Measurements from ENCODE around the gene CADPS2. TPM values are rescaled to one million over a fixed set of nuclear protein-coding genes. Genes with fewer than 3 reads are reported as not detected.

Gene CADPS2
- total RNA-seq, 1 donor from 2014 or later = 10.1 TPM

GRCh38 chr7:122329145-122329802 lies 557.0 kb downstream of the CADPS2 start:
- no peak for DNase-seq (ENCODE audit: extremely low spot score, unreplicated experiment)
- Mint-ChIP-seq H3K36me3 (no peaks in the 10 kb centered on the region), H3K9me3 (no peaks in the 10 kb centered on the region), H3K4me1 (ENCODE audit: unreplicated experiment) (no peaks in the 10 kb centered on the region), H3K27ac (no peak overlapping the region), H3K4me3 (no peak overlapping the region), H3K27me3 (peaks cover 51% of the 10 kb centered on the region)
- TF ChIP-seq, protein P1, sequence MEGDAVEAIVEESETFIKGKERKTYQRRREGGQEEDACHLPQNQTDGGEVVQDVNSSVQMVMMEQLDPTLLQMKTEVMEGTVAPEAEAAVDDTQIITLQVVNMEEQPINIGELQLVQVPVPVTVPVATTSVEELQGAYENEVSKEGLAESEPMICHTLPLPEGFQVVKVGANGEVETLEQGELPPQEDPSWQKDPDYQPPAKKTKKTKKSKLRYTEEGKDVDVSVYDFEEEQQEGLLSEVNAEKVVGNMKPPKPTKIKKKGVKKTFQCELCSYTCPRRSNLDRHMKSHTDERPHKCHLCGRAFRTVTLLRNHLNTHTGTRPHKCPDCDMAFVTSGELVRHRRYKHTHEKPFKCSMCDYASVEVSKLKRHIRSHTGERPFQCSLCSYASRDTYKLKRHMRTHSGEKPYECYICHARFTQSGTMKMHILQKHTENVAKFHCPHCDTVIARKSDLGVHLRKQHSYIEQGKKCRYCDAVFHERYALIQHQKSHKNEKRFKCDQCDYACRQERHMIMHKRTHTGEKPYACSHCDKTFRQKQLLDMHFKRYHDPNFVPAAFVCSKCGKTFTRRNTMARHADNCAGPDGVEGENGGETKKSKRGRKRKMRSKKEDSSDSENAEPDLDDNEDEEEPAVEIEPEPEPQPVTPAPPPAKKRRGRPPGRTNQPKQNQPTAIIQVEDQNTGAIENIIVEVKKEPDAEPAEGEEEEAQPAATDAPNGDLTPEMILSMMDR (conservative IDR thresholded peaks at IDR 0.05) = no peak

GRCh38 chr7:122327969-122328368 lies 558.3 kb downstream of the CADPS2 start:
- no peaks in the 10 kb centered on the region for H3K36me3 Mint-ChIP-seq
- H3K9me3 Mint-ChIP-seq = no peaks in the 10 kb centered on the region
- no peak overlapping the region for H3K27ac Mint-ChIP-seq
- H3K4me3 Mint-ChIP-seq = no peak overlapping the region
- no peaks in the 10 kb centered on the region for H3K4me1 Mint-ChIP-seq (ENCODE audit: unreplicated experiment)
- TF ChIP-seq, protein P1 (conservative IDR thresholded peaks at IDR 0.05) = no peak
- peaks cover 50% of the 10 kb centered on the region for H3K27me3 Mint-ChIP-seq
- no peak for DNase-seq (ENCODE audit: extremely low spot score, unreplicated experiment)

DNA sequence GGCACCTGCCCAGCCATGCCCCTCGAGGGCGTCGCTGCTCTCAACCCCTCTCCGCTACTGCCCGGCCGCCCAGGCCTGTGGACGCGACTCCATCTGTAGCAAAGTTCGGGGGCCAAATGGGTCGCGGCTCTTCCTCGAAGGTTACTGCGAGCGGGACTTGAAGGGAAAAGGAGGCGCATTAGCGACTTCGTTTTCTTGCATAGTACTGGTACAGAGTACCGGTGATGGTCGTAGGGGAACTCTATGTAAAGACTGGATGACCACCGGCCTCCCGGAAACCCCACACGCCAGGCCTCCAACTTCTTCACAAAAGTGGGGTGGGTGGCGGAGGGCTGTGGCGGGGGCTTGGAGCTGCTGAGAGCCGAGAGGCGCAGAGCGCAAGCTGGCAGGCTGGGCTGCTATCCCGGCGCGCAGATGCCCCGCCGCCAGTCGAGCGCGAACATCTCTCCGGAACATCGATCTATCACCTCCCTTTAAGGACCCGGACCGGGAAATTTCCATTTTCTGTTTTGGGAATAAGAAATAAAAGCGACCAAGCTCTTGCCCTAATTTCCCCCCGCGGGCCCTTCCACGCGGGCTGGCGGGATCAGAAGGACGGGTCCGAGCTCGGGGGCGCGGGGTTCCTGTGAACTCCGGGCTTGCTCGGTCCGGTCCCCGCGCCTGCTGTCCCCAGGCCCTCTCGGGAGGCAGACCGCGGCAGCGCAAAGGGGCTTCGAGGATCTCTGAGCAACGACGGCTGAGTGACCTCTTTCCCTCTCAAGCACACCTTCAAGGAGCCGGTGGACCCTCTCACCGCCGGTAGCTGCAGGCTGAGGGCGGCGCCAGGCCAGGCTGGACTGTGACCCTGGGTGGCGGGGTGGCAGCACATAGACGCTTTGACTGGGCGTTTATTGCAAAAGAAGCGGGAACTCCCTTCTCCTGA lies 569.5 kb downstream of the CADPS2 start:
- DNase-seq (ENCODE audit: extremely low spot score, unreplicated experiment) = peak; percentile 67
- peaks cover 5% of the 10 kb centered on the region for H3K4me1 Mint-ChIP-seq (ENCODE audit: unreplicated experiment)
- H3K27me3 Mint-ChIP-seq = peaks cover 96% of the 10 kb centered on the region
- no peaks in the 10 kb centered on the region for H3K36me3 Mint-ChIP-seq
- no peaks in the 10 kb centered on the region for H3K9me3 Mint-ChIP-seq
- TF ChIP-seq, protein P1 (conservative IDR thresholded peaks at IDR 0.05) = no peak
- H3K4me3 Mint-ChIP-seq = peak overlapping the region; percentile 53
- H3K27ac Mint-ChIP-seq = no peak overlapping the region

- DNase-seq (ENCODE audit: extremely low spot score, unreplicated experiment) = no peak
- no peak overlapping the region for H3K27ac Mint-ChIP-seq
- TF ChIP-seq, protein P1 (conservative IDR thresholded peaks at IDR 0.05) = no peak
- no peaks in the 10 kb centered on the region for H3K9me3 Mint-ChIP-seq
- H3K36me3 Mint-ChIP-seq = no peaks in the 10 kb centered on the region
- peaks cover 13% of the 10 kb centered on the region for H3K4me1 Mint-ChIP-seq (ENCODE audit: unreplicated experiment)
- H3K4me3 Mint-ChIP-seq = peak overlapping the region; percentile 17
- peaks cover 97% of the 10 kb centered on the region for H3K27me3 Mint-ChIP-seq
These were observed 570.5 kb downstream of the CADPS2 start for GRCh38 chr7:122315507-122316466.

DNA sequence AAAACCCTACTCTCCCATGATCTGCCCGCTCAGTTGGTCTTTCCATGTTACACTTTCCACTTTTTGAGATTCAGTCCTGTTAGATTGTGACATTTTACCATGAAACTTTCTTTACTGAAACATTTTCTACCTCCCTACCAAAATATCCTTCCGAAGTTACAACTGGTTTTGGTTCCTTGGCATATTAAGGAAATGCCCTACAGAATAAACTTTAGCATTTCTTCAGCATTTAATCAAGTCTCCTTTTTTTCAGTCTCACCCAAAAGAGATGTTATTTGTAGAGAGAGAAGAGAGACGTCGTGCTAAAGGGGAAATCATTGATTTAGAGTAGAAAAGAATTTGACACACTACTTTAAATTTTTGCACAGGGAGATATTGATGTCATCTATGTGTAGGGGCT lies 572.0 kb downstream of the CADPS2 start:
- Mint-ChIP-seq H3K4me1 (ENCODE audit: unreplicated experiment) (peaks cover 13% of the 10 kb centered on the region), H3K27ac (no peak overlapping the region), H3K4me3 (no peak overlapping the region), H3K27me3 (peaks cover 99% of the 10 kb centered on the region), H3K9me3 (no peaks in the 10 kb centered on the region), H3K36me3 (no peaks in the 10 kb centered on the region)
- DNase-seq (ENCODE audit: extremely low spot score, unreplicated experiment) = no peak
- TF ChIP-seq, protein P1 (conservative IDR thresholded peaks at IDR 0.05) = no peak
